ENCODE measurements around the gene CUEDC1. TPM values are rescaled to one million over a fixed set of nuclear protein-coding genes. Genes with fewer than 3 reads are reported as not detected.

CUEDC1 gene
- polyA plus RNA-seq, 2 of the 4 experiments (the other 2 are of a cell fraction) = 44.3 to 90.6 TPM

- peak; percentile 50 to 64 for ATAC-seq
- no peak for FAIRE-seq
- peak overlapping the region; percentile 92 for H3K4me3 ChIP-seq
- ChIA-PET CTCF (interaction anchor here (1.0 to 26.8 kb wide), 13 partner anchors 16 to 96 kb away, joined by 3 to 386 read pairs (median 44); partner anchors contain the start of gene VEZF1), POLR2A (interaction anchor here (0.6 to 3.4 kb wide), 15 partner anchors 14 to 94 kb away, joined by 3 to 36 read pairs (median 7); partner anchors contain the start of gene VEZF1)
- DNase-seq (ENCODE audit: low read depth in 1 of 2, low spot score in 1 of 2) = peak; percentile 80 to 90
- peak overlapping the region; percentile 93 to 100 for H3K27ac ChIP-seq
- no peaks in the 10 kb centered on the region for H3K9me3 ChIP-seq
- under 1% methylated on average over 24 of the region's 85 CpGs for WGBS (ENCODE audit: missing lambda C conversion rate)
- H3K4me2 ChIP-seq = peak overlapping the region; percentile 96
- peaks cover 67% of the 10 kb centered on the region for H3K4me1 ChIP-seq
- TF ChIP-seq ZFP36 (IDR thresholded peaks at IDR 0.05; ENCODE audit: borderline replicate concordance, partially characterized antibody) (no peak), CHD2 (IDR thresholded peaks at IDR 0.05; ENCODE audit: low read length, partially characterized antibody) (no peak), POLR2AphosphoS2 (conservative IDR thresholded peaks at IDR 0.05; ENCODE audit: low read length) (no peak), TP53 (CRISPR knock-in tag; IDR thresholded peaks at IDR 0.05) (no peak), POLR2A (IDR thresholded peaks at IDR 0.05; ENCODE audit: low read length) (peak; percentile 24), RCOR1 (IDR thresholded peaks at IDR 0.05; ENCODE audit: low read depth, low read length) (no peak), ZNF302 (CRISPR knock-in tag; IDR thresholded peaks at IDR 0.05) (no peak), MAZ (IDR thresholded peaks at IDR 0.05; ENCODE audit: borderline replicate concordance, low read depth, low read length) (no peak), MYC (IDR thresholded peaks at IDR 0.05; ENCODE audit: borderline replicate concordance, low read length) (no peak), BHLHE40 (IDR thresholded peaks at IDR 0.05; ENCODE audit: low read depth, low read length) (no peak), BCL3 (IDR thresholded peaks at IDR 0.05) (0 out of 3 replicates have a peak, but pooled peaks have one; percentile 25), RNF2 (IDR thresholded peaks at IDR 0.05; ENCODE audit: borderline replicate concordance, low read depth) (no peak), NPAS2 (CRISPR knock-in tag; IDR thresholded peaks at IDR 0.05; ENCODE audit: borderline replicate concordance) (no peak), JUN (IDR thresholded peaks at IDR 0.05) (peak; percentile 56 to 80; a peak in 3 of 5 replicates), EP300 (IDR thresholded peaks at IDR 0.05) (peak in 1 of 2 experiments; percentile 40; a peak in 1 of 5 replicates), HEYL (CRISPR knock-in tag; IDR thresholded peaks at IDR 0.05) (no peak), E2F6 (IDR thresholded peaks at IDR 0.05; ENCODE audit: borderline replicate concordance, low read depth) (no peak), FOXS1 (CRISPR knock-in tag; IDR thresholded peaks at IDR 0.05) (no peak), REST (IDR thresholded peaks at IDR 0.05) (no peak), TFCP2L1 (CRISPR knock-in tag; IDR thresholded peaks at IDR 0.05) (no peak), RFX5 (IDR thresholded peaks at IDR 0.05) (no peak), CHD4 (IDR thresholded peaks at IDR 0.05; ENCODE audit: borderline replicate concordance) (no peak), GATA3 (IDR thresholded peaks at IDR 0.05; ENCODE audit: borderline replicate concordance) (no peak), CTCF (IDR thresholded peaks at IDR 0.05) (no peak), ZSCAN20 (CRISPR knock-in tag; IDR thresholded peaks at IDR 0.05) (no peak), CEBPB (IDR thresholded peaks at IDR 0.05) (no peak), PHF8 (IDR thresholded peaks at IDR 0.05; ENCODE audit: borderline replicate concordance, low read depth) (peak; percentile 54), KDM1A (IDR thresholded peaks at IDR 0.05; ENCODE audit: low read depth) (no peak), PBX3 (IDR thresholded peaks at IDR 0.05) (no peak)
- TF ChIP-seq, protein P1, sequence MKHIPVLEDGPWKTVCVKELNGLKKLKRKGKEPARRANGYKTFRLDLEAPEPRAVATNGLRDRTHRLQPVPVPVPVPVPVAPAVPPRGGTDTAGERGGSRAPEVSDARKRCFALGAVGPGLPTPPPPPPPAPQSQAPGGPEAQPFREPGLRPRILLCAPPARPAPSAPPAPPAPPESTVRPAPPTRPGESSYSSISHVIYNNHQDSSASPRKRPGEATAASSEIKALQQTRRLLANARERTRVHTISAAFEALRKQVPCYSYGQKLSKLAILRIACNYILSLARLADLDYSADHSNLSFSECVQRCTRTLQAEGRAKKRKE (CRISPR knock-in tag; IDR thresholded peaks at IDR 0.05; ENCODE audit: low read depth) = no peak
These were observed 622 bp downstream of the CUEDC1 start for GRCh38 chr17:57954397-57955182.
